Panc1 (cell line): ENCODE measurements around the gene FAM131B. TPM values are rescaled to one million over a fixed set of nuclear protein-coding genes. Genes with fewer than 3 reads are reported as not detected.

Source experiments
- ATAC-seq: fragments of 200-7000 bp; cut with Tn5 transposase; 2 replicates; pipeline ENCODE4 v1.9.1; 2020; ENCODE audit warnings: mild to moderate bottlenecking, moderate library complexity
- BruUV-seq: library from RNA; stranded (reverse); fragments of 400-500 nt; replicated peaks from 2 replicates; lab custom pipeline; 2021; lab: Mats Ljungman, UMichigan
- CTCF ChIA-PET: fragments of 300-600 bp; sonication (Branson Sonifier 250); formaldehyde crosslinking; loops from one replicate; lab custom pipeline; 2022; ENCODE audit warnings: antibody characterized with exemption; lab: Charles Lee
- POLR2A ChIA-PET: fragments of 300-600 bp; sonication (Branson Sonifier 250); formaldehyde crosslinking; loops from one replicate; lab custom pipeline; 2022; ENCODE audit warnings: antibody characterized with exemption; lab: Charles Lee
- DNase-seq: peaks from one replicate; pipeline ENCODE4 v3.0.0-alpha.2; 2010; ENCODE audit warnings: low read depth, low spot score
- H3K27ac ChIP-seq: 2 replicates; pipeline ENCODE4 v1.5.1; 2011; ENCODE audit warnings: mild to moderate bottlenecking, low read length, inconsistent platforms
- H3K27me3 ChIP-seq: fragments of 200-500 bp; sonication (Bioruptor generic); 2 replicates; pipeline ENCODE4 v1.6.0; 2014; ENCODE audit warnings: low read length, inconsistent platforms; ENCODE audit not compliant: control insufficient read depth, insufficient read depth
- H3K36me3 ChIP-seq: fragments of 200-500 bp; sonication (Bioruptor generic); 2 replicates; pipeline ENCODE4 v1.5.1; 2014; ENCODE audit warnings: inconsistent platforms, mild to moderate bottlenecking, low read length, moderate library complexity; ENCODE audit not compliant: control insufficient read depth, insufficient read depth
- H3K4me1 ChIP-seq: 2 replicates; pipeline ENCODE4 v1.5.1; 2011; ENCODE audit warnings: inconsistent platforms, mild to moderate bottlenecking, low read length, moderate library complexity; ENCODE audit not compliant: control insufficient read depth, insufficient read depth
- H3K4me3 ChIP-seq, 2 experiments: 2 replicates each; pipeline ENCODE4 v1.5.1; 2011 to 2012; ENCODE audit warnings: low read depth in 2 of 2, low read length in 2 of 2, mild to moderate bottlenecking in 2 of 2, inconsistent platforms in 1 of 2, moderate library complexity in 1 of 2
- H3K9me3 ChIP-seq: fragments of 200-500 bp; sonication (Bioruptor generic); 2 replicates; pipeline ENCODE4 v1.5.1; 2014; ENCODE audit warnings: low read depth, mild to moderate bottlenecking, inconsistent platforms, low read length, moderate library complexity; ENCODE audit not compliant: control insufficient read depth, insufficient read depth
- CTCF ChIP-seq: fragments of 450-650 bp; IDR thresholded peaks from 2 replicates; pipeline ENCODE4 v1.5.1; 2017; ENCODE audit warnings: mild to moderate bottlenecking
- POLR2AphosphoS5 ChIP-seq: IDR thresholded peaks from 2 replicates; pipeline ENCODE4 v1.6.1; 2012; ENCODE audit warnings: mild to moderate bottlenecking, low read depth, low read length, moderate library complexity
- REST ChIP-seq, 2 experiments: IDR thresholded peaks; 2 replicates each; pipeline ENCODE4 v1.6.1; 2011 to 2012; ENCODE audit warnings: low read depth in 2 of 2, control low read depth in 1 of 2, low read length in 1 of 2, mild to moderate bottlenecking in 1 of 2, moderate library complexity in 1 of 2; ENCODE audit not compliant: insufficient read depth in 1 of 2
- SIN3A ChIP-seq: IDR thresholded peaks from 2 replicates; pipeline ENCODE4 v1.6.1; 2012; ENCODE audit warnings: low read depth, mild to moderate bottlenecking, low read length, moderate library complexity, borderline replicate concordance; ENCODE audit not compliant: insufficient read depth
- TCF7L2 ChIP-seq: IDR thresholded peaks from 2 replicates; pipeline ENCODE4 v1.6.1; 2011; ENCODE audit warnings: mild to moderate bottlenecking, low read depth, low read length, inconsistent platforms
- in situ Hi-C: cut with HindIII; loops from 2 replicates; pipeline ENCODE4 v1.10.0; 2016; ENCODE audit warnings: low sequenced_read_pairs, low pct_unique_long_range_greater_than_20kb
- intact Hi-C: fragments of 100-400 bp; cut with micrococcal nuclease; formaldehyde crosslinking; loops from one replicate; pipeline ENCODE4 v1.10.0; 2022; ENCODE audit not compliant: unreplicated experiment
- total RNA-seq: library from RNA; stranded (reverse); gene quantifications from one replicate; pipeline ENCODE4 v1.2.1, GENCODE V29; 2021; ENCODE audit not compliant: unreplicated experiment

FAM131B gene
- total RNA-seq, 1 experiment from 2014 or later: 1.5 TPM

- Histone ChIP-seq H3K36me3 (no peaks in the 10 kb centered on the region), H3K9me3 (no peaks in the 10 kb centered on the region), H3K4me3 (peak overlapping the region in 1 of 2 experiments; percentile 29; a peak in 2 of 4 replicates), H3K4me1 (no peaks in the 10 kb centered on the region), H3K27me3 (peaks cover 14% of the 10 kb centered on the region), H3K27ac (no peak overlapping the region)
- intact Hi-C loops: no loop called here
- POLR2A ChIA-PET: interaction anchor here (0.6 kb wide), 1 partner anchor 9 kb away, joined by 11 read pairs; no protein-coding TSS in a partner anchor
- DNase-seq (no peak), ATAC-seq (peak; percentile 27; the same call in 1 of the 2 replicates)
- CTCF ChIA-PET: no interaction called here
- in situ Hi-C loops: no loop called here
- TF ChIP-seq TCF7L2 (no peak), REST (IDR thresholded peaks at IDR 0.05; ENCODE audit: insufficient read depth in 1 of 2, low read depth in 2 of 2, low read length in 1 of 2) (no peak), POLR2AphosphoS5 (no peak), SIN3A (no peak), CTCF (no peak)
- no TSS peak for BruUV-seq
Measured at GRCh38 chr7:143346018-143346417, 16.5 kb downstream of the FAM131B start.

GRCh38 chr7:143345428-143345900, 17.0 kb downstream of the FAM131B start:
- no peak overlapping the region; the same call in 1 of the 2 replicates for H3K27ac ChIP-seq
- POLR2A ChIA-PET: interaction anchor here (0.6 kb wide), 1 partner anchor 9 kb away, joined by 11 read pairs; no protein-coding TSS in a partner anchor
- peak overlapping the region; percentile 27 to 29 for H3K4me3 ChIP-seq
- no peaks in the 10 kb centered on the region for H3K4me1 ChIP-seq
- intact Hi-C loops (no loop called here), in situ Hi-C loops (no loop called here)
- DNase-seq (no peak), ATAC-seq (peak; percentile 99)
- BruUV-seq: no TSS peak
- CTCF ChIA-PET: interaction anchor here (0.8 kb wide), 1 partner anchor 17 kb away, joined by 3 read pairs; no protein-coding TSS in a partner anchor
- no peaks in the 10 kb centered on the region for H3K36me3 ChIP-seq
- peaks cover 14% of the 10 kb centered on the region for H3K27me3 ChIP-seq
- H3K9me3 ChIP-seq: no peaks in the 10 kb centered on the region
- no peak for TF ChIP-seq TCF7L2
- TF ChIP-seq CTCF: peak; percentile 86
- 0 out of 4 replicates have a peak, but pooled peaks of 1 of the 2 experiments have one; percentile 24 for TF ChIP-seq REST (IDR thresholded peaks at IDR 0.05; ENCODE audit: insufficient read depth in 1 of 2, low read depth in 2 of 2, low read length in 1 of 2)
- TF ChIP-seq SIN3A: no peak
- TF ChIP-seq POLR2AphosphoS5: no peak
